Measurements from ENCODE around the gene CLUH.

DNA sequence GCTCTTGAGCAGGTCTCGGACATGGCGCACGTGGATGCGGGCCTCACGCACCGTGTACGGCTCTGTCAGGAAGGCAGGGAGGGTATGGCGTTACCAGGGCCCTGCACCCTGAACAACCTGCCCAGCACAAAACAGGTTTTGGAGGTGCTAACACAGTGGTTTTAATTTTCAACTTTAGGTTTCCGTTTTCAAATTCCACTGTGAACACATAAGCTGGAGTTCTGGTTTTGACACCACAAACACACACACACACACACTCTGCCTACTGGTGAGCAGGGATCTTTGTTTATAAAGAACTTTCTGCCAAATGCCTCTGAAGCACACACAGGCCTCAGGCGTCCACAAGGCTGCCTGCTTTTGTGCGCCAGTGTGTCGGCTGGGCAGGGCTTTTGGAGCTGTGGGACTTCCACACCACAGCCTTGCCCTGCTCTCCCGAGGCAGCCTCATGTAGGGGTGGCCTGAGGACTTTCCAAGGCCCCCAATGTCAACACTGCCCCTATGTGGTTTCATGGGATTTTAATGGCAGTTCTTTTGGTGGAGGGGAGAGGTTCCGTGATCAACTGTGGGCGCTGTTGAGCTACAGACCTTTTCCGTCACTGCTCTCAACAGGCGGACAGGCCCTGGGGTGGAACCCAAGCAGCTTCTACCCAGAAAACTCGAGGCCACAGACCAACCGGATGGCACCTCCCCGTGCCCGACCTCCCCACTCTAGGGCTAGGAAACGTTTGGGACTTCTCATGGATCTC is 9.4 kb downstream of the CLUH start:
- no peak for TF ChIP-seq CTCF (IDR thresholded peaks at IDR 0.05; ENCODE audit: low read depth, low read length)
- no peak for TF ChIP-seq EZH2phosphoT487 (IDR thresholded peaks at IDR 0.05; ENCODE audit: low read depth)
